HG02798 (cell line): Measurements from ENCODE around the gene ARHGEF28.

Source experiments
- ATAC-seq: cut with Tn5 transposase; IDR thresholded peaks from one replicate; pipeline ENCODE4 v1.9.1; 2021; ENCODE audit warnings: mild to moderate bottlenecking; ENCODE audit not compliant: unreplicated experiment, poor library complexity

ARHGEF28 gene

DNA sequence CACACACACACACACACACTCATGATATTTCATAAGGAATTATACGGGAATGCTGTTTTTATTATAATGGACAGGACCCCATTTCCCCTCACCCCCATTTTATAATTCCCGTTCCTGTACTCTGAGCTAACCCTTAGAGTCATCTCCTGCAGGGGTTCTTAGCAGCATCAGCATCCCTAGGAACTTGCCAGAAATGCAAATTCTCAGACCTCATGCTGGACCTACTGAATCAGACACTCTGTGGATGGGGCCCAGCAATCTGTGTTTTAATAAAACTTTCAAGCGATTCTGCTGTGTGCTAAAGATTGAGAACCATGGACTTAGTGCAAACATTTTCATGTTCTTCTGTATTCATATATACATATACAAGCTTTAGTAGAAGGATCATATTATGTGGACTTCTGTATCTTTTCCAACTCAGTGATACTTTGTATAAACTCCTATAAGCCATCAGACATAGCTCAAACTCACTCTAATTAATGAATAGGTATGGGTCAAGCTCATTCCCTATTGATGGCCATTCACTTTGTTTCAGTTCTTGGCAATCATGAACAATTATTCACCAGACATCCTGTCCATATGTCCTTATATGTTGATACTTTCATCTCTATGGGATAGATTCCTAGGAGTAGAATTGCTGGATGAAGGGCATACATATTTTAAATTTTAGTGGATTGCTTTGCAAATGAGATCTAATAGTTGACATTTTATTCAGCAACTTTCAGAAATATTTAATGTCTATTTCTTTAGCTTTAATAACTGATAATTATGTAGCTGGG, 65.5 kb downstream of the ARHGEF28 start:
- no peak for ATAC-seq

DNA sequence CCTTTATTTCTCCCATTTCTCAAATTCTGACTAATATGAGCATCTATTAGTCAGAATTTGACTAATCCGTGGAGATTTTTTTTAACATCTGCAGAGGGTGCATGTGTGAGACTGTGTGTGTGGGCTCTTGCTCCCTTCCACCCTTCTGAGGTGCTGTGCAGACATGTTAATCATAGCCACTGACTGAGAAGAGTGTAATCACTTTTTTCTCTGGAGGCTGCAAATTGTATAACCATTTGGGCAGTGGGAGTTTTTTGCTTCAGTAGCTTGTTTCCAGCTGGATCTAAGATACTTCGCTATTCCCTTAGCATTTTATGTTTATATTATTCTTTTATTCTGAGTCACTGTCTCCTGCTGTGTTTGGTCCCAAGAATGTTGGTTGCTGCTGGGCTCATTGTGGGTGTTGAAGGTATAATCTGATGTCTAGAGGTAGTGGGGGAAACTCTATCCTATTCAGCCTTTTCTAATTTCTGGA, 66.2 kb downstream of the ARHGEF28 start:
- ATAC-seq, result peak; percentile 43

DNA sequence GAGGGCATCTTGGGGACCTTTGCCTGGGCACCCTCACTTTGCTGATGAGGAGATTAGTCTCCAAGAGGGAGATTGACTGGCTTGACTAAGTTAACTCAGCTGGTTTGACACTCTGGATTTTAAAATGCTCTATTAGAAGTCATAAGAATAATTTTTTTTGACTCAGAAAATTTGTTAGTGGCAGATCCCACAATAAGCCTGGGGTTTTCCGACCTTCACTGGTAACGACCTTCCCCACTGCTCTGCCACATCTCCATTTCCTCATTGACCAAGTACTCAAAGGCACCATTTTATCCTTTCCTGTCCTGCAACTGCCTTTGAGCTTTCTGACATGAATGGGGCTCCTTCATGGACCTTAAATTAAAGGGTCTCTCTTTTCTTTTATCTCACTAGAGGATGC, 67.0 kb downstream of the ARHGEF28 start:
- no peak for ATAC-seq

GRCh38 chr5:73693573-73694061, 67.6 kb downstream of the ARHGEF28 start:
- no peak for ATAC-seq

- ATAC-seq, result peak; percentile 71
Measured at GRCh38 chr5:73694089-73694488, 68.1 kb downstream of the ARHGEF28 start.

- no peak for ATAC-seq
Measured at GRCh38 chr5:73698011-73698410, 72.0 kb downstream of the ARHGEF28 start.

GRCh38 chr5:73701566-73701965, 75.6 kb downstream of the ARHGEF28 start:
- ATAC-seq, result no peak

- no peak for ATAC-seq
Measured at GRCh38 chr5:73702534-73702933, 76.5 kb downstream of the ARHGEF28 start.

GRCh38 chr5:73702951-73703350, 77.0 kb downstream of the ARHGEF28 start:
- ATAC-seq, result no peak

DNA sequence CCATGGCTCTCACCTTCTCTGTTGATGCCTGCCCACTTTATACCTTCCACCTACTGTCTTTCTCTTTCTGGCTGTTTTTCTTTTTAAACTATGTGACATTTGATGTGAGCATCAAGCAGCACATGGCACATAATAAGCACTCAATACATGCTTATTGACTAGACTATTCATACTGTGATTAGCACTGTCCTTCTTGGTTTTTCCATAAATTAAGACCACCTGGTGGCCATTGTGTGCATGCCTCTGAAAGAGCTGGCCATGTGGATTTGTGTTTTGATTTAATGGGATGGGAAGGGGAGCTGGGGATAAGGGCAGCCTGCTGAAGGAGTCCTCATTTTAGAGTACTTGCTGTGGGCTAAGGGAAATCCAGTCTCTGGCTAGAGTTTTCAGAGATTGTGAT, 79.4 kb downstream of the ARHGEF28 start:
- no peak for ATAC-seq

GRCh38 chr5:73706963-73707362, 81.0 kb downstream of the ARHGEF28 start:
- no peak for ATAC-seq

DNA sequence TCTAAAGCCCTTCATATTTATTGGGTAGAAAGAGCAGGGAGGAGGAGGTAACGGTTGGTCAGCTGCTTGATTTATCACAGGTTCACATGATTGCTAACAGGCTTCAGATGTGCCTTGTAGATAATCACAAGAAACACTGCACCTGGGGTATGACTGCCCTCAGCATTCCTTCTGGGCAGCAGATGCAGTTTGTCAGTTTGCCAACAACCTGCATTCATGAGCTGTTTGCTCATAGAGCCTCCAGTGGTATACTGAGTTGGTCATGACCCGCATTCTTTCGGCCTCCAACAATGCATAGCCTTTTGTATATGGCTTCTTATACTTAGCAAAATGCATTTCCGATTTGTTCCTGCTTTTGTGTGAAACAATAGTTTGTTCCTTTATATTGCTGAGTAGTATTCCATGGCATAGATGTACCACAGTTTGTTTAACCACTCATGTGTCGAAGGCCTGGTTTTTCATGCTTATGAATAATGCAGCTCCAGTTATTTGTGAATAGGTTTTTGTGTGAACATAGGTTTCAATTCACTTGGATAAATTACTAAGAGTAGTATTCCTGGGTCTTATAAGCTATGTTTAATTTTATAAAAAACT, 83.6 kb downstream of the ARHGEF28 start:
- no peak for ATAC-seq

DNA sequence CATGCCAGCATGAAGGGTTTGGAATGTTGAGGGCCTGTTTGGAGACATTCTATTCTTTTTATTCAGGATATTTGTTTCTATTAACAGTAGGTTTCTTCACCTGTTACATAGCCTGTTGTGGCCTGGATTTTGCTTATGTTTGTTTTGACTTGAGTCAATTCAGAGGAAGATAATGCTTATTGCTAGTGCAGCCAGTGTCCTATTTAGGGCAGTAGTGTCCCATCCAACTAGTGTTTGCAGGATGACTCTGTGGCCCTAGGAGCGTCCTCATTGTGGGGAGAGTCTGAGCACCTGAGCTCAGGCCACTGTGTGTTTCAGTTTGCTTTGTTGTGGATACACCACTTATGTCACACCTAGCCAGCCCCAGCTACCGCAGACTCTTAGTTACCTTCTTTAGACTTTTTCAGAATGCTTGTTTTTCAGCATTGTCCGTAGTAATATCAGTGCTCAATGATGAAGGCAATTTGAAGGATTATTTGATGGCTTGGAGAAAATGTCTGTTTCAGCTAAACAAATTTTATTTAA, 90.3 kb downstream of the ARHGEF28 start:
- no peak for ATAC-seq

DNA sequence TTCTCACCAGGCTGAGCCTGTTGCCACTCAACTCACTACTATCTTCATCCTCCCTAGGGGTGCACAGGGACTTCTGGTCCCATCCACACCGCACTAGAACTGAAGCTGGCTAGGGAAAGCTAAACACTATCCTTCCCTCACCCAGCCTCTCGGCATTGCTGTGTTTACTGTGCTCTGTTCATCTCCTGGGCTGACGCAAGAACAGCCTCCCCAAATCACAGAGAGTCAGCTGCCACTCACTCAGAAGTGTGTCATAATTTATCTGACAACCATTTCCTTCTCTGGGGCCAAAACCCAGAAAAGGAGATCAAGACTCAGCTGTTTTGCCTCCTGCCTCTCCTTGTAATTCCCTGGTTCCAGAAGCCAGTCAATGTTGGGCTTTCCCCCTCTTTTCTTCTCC, 92.8 kb downstream of the ARHGEF28 start:
- ATAC-seq, result no peak

DNA sequence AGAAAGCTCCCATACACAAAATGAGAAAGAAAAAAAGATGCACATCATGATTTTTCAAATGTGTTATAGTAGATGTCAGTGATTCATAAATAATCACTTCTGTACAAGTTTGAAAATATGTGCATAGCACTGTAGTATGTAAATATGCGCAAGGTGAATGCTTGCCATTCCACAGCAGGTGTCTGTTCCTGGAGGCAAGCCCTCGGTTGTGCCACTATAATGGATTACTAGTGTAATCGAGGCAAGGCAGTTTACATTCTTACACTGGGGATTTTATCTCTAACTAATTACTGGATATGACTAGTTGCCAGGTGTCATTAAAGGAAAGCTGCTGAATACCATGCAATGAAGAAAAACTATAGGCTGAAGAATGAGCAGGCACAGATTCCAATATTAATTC, 93.6 kb downstream of the ARHGEF28 start:
- no peak for ATAC-seq

DNA sequence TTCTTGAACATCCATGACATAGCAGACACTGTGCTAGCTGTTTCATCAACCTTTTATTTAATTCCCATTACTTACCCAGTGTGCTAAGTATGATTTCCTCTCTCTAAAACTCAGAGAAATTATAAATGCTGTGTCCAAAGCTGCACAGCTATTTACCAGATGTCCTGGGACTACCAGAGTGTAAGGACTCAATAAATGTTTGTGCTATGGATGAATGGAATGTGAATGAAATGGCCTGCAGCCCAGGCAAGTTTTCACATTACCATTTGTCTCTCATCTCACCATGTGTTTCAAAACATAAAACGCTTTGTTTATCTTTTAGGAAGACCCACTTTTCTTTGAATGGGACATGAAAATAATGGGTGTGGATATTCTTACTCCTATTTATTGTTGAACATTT, 96.2 kb downstream of the ARHGEF28 start:
- no peak for ATAC-seq

GRCh38 chr5:73726071-73726470, 100.1 kb downstream of the ARHGEF28 start:
- ATAC-seq, result no peak

DNA sequence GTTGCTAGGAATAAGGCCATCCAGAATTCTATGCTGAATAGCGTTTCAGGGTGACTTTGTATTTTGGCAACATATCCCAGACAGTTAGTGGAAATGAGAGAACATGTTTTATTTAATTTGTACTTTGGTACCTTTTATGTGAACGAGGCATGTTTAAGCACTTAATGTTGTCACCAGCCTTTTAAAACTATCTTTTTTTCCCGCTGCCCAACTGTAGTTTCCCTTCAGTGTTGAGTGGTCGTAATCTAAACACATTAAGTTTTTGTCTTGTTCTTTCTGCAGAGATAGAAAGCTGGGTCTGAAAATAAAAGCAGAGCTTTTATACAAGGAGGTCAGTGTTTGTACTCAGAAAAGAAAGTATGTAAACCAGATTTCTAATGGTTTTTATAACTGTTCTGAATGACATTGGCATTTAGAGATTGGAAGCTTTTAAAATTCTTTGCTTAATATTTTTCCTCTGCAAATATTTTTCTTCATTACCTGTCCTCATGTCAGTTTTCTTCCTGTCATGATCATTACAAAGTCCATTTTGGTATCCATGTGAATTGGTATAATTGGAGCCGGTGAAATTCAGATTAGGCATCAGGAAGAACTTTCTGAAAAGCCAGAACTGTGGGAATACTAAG, 100.7 kb downstream of the ARHGEF28 start:
- no peak for ATAC-seq

- no peak for ATAC-seq
Measured at GRCh38 chr5:73727470-73727869, 101.5 kb downstream of the ARHGEF28 start.

- no peak for ATAC-seq
Measured at GRCh38 chr5:73728493-73729273, 102.7 kb downstream of the ARHGEF28 start.
